GM21381 (cell line): Measurements from ENCODE around the gene MYDGF.

Experiments used
- ATAC-seq: cut with Tn5 transposase; IDR thresholded peaks from one replicate; pipeline ENCODE4 v1.9.1; 2021; ENCODE audit warnings: mild to moderate bottlenecking, moderate library complexity; ENCODE audit not compliant: unreplicated experiment

Gene MYDGF

DNA sequence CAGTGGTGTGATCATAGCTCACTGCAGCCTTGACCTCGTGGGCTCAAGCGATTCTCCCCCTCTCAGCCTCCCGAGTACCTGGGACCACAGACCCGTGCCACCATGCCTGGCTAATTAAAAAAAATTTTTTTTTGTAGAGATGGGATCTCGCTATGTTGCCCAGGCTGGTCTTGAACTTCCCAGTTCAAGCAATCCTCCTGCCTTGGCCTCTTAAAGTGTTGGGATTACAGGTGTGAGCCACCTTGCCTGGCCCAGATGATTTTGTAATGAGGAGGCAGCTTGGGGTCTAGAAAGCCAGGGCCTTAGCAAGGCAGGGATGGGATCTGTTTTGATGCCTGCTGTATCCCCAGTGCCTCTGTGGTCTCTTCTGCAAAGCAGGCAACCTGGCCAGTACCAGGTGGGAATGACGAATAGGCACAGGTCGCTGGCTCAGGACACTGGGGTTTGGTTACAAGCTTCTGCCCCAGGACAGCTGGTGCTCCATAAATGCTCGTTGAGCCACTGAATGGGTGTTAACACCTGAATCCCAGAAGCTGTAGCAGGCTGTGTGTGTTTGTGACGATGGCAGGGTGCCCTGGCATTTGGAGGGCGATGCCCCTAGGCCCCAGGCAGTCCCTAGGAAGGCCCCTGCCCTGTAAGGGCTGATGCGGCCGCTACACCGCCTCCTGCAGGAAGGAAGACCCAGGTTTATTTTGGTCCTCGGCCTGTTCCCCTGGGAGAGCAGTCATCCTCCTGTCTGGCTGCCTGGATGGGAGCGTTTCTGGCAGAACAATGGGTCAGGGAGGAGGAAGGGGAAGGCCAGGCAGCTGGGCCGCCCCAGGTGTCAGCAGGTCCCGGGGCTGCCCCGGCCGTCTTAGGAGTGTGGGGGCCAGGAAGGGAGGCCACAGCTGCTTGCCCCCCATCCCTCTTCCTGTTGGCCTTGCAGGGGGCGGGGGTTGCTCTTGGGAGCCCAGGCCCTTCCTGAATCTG is 22.2 kb downstream of the MYDGF start:
- ATAC-seq, result no peak

DNA sequence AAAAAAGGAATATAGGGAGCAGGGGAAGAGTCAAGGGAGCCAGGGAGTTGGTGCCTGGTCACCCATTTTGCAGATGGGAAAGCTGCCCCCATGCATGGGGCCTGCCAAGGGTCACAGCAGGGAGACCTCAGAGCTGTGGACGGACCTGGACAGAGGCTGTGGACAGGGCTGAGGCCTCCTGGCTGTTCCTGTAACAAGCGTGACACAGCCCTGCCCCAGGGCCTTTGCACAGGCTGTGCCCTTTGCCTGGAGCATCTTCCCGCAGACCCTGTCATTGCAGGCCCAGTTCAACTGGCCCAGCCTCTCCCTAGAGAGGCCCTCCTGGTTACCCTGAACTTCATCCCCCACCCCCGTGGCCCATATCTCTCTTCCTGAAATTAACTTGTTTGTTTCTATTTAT is 24.4 kb downstream of the MYDGF start:
- ATAC-seq, result no peak

DNA sequence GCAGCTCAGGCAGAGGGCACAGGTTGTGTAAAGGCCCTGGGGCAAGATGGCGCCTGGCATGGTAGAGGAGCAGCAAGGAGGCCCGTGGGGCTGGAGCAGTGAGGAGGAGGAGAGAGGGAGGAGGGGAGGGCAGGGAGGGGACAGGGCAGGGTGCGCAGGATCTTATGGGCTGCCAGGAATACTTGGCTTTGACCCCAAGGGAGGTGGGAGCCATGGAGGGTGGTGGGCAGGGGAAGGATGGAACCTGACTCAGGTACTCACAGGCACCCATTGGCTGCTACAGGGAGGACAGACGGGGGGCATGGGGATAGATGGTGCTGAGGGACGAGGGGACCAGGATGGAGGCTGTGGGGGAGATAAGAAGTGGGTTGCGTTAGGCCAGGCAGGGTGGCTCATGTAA is 27.5 kb downstream of the MYDGF start:
- no peak for ATAC-seq

DNA sequence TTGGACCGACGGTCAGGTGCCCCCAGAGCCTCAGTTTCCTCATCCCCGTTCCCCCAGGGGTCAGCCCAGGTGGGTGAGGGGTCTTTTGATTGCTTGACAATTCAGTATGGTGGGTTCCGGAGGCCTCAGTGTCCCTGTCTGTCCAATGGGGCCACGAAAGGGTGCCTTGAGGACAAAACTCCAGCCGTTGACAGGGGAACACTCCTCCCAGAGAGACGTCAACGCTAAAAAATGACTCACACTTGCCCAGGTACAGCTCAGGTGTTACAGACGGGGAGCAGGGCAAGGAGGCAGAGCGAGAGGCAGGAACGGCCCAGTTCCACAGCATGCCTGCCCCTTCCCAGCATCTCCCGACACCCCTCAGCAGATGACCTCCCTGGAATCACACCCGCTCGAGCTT is 29.0 kb downstream of the MYDGF start:
- ATAC-seq, result no peak

DNA sequence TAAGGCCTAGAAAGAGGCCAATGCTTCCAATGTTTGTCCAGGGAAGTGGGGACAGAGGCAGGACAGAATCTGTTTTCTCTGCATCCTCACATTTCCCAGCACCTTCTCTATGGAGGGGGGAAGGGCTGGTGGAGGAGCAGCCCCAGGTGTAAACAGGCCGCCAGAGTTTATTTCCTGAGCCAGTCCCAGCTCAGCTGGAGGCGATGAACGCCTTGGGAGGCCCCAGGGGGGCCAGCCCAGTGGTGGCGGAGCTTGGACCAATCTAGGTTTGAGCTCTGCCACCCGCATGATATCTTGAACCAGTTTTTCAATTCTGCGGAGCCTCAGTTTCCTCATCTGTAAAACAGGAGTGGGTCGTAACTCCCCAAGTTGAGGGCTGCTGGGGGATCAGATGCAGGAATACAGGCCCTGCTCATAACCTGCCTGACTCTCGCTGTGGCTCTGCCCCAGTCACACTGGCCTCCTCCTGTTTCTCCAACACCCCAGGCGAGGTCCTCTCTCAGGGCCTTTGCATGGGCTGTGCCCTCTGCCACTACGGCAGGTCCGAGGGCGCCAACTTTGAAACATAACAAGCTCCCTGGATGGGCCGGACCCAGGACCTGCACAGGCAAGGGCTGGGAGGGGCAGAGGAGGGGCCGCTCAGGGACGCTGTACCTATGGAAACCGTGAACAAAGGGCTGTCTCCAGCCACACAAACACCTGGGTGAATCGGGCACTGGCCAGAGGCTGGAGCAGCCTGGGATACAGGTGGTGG is 29.7 kb downstream of the MYDGF start:
- no peak for ATAC-seq

DNA sequence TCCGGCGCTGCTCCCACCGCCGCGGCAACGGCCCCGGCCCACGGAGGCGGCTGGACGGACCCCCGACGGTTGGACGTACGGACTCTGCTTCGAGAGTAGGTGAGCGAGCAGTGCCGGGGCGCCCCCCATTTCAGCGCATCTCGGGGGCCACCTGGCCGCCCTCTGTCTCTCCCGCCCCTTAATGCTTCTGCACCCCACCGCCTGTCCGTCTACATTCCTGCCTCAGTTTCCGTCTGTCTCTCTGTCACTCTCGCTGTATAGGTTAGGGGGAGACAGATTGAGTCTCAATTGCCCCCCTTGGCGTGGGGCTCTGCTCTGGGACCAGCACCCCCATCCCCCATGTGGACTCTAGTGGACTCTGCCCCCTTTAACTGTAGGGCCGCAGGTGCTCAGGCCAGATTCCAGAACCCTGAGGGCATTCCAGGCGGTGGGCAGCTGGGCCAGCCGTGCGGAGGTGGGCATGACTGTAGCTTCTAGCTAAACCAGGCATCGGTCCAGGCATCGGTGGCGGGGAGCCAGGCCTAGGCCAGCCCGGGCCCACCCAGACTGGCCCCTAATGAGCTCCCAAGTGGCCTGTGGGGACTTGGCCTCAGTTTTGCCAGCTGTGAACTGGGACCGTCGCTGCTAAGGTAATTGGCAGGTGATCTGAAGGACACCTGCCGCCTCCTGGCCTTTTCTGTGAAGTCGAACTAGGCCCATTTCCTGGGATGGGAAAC is 30.5 kb downstream of the MYDGF start:
- peak; percentile 6 for ATAC-seq

DNA sequence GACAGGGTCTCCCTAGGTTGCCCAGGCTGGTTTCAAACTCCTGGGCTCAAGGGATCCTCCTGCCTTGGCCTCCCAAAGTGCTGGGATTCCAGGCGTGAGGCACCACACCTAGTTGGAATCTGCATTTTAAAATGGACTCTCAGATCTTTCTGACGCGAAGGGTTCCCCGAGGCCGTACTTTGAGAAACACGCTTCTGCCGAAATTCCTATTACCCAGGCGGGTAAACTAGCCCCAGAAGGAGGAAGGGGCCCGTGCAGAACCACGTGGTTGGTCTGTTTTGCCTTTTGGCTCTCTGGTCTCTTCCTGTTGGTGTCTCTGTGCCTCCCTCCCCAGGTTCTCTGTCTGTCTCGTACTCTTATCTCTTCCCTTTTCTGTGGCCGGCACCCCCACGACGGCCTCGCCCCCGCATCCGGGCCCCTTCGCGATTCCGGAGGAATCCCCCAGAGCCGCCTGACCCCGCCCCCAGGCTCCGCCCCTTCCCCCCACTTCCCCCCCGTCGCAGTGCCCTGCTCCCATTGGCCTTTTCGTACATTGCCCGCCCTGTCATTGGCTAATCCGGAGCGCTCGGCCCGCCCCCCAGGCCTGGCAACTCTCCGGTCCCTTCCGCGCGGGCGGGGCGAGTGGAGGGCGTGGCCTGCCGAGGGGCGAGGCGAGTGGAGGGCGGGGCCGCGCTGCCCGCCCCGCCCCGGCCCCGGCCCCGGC is 31.2 kb downstream of the MYDGF start, which contains the start of gene TNFAIP8L1:
TNFAIP8L1 (plus strand) TSS at position 689 of the 703 bp plus-strand sequence. CDS start 12,354 bp downstream, outside the sequence.
- ATAC-seq, result peak; percentile 85

DNA sequence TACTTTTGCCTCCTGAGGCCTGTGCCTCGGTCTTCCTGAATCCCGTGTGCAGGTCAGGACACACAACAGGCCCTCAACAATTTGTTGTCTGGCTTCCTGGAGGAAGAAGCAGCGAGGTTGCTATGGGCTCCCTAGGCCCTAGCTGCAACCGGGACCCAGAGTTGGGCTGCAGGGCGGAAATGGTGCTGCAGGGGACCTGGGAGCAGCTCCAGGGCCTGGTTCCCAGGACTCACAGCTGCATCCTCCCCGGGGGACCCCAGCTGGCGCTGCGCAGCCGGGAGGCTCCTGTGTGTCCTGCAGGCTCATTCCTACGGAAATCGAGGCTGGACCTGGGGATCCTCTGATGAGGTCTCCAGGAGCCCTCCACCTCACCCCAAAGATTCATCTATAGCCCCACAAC is 31.8 kb downstream of the MYDGF start:
- ATAC-seq, result no peak

DNA sequence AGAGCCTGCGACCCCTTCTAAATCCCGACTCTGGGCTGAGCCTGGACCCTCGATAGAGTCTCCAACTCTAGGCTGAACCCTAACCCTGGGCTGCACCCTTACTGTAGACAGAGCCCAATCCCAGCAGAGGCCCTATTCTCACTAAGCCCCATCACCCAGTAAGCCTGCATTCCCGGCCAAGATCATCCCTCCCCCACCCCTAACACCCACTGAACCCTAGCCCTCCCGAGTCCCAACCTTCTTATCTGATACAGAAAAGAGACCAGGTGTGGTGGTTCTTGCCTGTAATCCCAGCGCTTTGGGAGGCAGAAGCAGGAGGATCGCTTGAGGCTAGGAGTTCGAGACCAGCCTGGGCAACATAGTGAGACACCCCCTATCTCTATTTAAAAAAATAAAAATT is 33.4 kb downstream of the MYDGF start:
- ATAC-seq, result no peak

DNA sequence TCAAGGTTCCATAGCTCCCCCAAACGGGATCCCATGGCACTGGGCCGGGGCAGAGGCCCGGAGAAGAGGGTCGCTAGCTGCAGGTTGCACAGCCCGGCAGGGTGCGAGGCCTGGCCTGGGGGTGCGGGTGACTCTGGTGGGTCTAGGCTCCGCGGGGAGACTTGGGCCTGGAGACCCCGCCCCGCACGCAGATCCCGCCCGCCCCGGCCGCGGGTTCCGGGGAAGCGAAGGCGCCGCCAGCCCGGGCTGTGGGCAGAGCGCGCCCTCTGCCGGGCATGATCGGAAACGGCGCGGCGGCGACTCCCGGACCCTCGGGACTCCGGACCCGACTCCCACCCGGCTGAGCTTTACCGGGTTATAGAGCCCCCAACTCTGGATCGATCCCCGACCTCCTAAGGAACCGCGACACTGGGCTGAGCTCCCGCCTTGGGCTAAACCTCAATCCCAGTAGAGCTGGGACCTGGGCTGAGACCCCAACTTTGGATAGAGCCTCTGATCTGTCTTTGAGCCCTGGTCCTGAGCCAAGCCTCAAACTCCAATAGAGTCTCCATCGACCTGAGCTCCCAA is 33.9 kb downstream of the MYDGF start:
- ATAC-seq, result no peak

DNA sequence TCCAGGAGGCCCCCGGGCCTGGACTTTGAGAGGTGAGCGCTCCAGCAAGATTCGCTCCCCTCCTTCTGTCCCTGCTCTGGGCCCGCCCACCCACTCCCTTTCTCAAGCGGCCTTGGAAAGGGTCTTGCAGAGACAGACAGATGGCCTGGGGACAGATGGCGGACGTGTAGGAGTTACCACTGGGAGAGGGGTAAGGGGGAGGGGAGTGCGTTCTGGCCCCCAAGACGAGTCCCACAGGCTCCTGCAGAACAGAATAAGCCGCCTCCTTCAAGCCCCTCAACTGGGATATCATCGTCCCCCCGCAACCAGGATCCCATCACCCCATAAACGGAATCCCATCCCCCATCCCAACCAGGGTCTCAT is 34.4 kb downstream of the MYDGF start:
- no peak for ATAC-seq

DNA sequence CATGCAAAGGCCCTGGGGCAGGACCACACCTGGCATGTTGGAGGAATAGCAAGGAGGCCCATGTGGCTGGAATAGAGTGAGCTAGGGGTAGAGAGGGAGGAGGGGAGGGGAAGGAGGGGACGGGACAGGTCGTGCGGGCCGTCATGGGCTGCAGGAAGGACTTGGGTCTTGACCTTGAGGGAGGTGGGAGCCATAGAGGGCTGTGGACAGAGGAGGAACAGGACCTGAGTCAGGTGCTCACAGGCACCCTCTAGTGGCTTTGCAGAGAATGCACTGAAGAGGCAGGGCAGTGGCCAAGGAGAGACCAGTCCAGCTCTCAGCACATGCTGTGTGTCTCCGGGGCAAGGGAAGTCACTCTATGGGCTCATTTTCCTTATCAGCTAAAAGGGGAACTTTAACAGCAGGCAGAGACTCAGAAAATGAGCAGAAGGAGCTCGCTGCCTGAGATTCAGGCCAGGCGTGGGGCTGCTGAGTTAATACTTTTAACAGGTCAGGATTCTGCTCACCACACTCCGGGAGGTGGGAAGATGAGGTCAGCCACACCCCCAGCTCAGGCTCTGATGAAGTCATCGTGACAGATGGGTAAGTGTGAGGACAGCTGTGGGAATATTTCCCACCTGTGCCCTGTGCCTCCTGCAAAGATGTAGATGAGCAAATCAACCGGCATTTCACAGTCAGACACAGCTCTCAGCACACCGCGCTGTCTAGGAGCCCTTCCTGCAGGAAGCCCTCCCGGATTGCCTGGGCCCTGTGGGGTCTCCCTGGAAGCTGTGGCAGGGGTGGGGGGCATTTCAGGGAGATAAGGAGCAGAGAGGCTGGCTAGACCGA is 36.8 kb downstream of the MYDGF start:
- no peak for ATAC-seq

DNA sequence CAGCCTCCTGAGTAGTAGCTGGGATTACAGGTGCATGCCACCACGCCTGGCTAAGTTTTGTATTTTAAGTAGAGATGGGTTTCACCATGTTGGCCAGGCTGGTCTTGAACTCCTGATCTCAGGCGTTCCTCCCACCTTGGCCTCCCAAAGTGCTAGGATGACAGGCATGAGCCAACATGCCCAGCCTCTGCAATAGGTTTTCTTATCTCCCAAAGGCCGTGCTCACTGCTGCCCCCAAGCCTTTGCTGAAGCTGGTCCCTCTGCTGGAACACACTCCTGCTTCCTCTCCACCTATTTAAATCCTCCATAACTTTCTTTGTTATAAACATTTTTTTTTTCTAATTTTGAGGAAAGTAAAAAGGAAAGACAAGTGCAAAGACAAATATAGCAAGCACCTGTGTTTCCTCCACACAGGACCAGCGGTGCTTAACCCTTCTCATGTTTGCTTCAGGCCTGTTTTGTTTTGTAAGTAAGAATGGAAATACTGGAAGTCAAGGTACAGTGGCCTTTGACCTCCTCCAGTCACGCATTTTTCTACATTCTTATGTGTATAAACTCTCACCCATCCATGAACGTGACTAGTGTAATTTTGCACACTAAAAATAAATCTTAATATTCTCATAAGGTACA is 45.3 kb downstream of the MYDGF start:
- no peak for ATAC-seq

DNA sequence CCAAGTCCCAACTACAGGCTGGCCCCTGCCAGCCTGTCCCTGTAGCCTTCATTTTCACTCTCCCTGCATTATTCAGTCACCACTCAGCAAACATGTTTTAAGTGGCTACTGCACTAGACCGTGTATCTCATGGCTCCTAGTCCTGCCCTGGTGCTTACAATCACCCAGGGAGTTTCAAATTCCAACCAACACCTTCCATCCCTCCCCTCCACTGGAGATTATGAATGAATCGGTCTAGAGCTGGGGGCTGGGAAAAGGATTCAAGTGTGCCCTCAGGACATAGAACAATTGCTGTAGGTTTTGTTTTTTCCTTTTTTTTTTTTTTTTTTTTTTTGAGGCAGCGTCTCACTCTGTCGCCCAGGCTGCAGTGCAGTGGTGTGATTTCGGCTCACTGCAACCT is 45.8 kb downstream of the MYDGF start:
- ATAC-seq, result no peak

DNA sequence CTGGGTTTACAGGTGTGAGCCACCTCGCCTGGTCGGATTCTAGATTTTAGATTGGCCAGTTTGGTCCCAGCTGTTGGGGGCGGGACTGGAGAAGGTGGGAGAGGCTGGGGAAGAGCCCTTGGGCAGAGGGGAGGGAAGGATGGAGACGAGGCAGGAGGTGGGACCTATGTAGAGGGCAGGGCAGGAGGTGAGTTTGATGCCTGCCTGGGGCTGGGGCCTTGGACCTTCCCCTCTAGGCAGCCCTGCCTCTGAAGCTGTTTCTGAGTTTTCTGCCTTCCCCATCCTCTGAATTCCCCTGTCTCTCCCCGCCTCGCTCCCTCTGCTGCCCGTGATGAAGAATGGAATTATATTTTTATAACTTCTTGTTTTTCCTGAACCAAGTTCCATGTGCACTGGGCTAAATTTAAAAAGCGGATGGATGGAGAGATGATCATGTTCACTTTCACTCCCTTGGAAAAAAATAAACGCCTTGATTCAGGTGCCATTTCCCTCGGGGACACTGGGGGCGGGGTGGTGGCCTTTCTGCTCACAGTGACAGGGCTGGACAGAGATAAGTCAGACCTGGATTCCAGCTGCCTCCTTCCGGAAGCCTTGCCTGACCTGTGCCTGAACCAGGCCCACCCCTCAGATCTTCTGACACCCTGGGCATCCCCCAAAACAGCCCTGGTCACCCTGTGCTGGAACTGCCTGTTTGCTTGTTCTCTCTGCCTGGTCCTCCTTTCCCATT is 47.3 kb downstream of the MYDGF start:
- ATAC-seq, result no peak

DNA sequence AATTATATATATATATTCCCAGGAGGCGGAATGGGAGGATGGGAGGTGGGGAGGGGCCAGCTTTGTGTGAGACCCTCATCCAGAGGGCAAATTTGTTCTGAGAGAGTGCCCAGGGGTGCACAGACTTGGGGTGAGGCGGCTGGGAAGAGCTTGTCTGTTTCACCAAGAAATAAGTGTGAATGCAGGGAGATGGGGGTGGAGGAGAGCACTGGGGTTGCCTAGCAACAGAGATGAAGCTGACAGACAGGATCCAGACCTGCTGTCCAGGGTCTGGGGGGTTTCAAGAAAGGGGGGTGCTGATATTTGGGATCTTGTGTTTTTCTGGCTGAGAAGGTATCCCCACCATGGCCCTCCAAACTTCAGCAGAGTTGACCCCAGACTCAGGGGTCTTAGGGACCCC is 49.5 kb downstream of the MYDGF start:
- no peak for ATAC-seq

DNA sequence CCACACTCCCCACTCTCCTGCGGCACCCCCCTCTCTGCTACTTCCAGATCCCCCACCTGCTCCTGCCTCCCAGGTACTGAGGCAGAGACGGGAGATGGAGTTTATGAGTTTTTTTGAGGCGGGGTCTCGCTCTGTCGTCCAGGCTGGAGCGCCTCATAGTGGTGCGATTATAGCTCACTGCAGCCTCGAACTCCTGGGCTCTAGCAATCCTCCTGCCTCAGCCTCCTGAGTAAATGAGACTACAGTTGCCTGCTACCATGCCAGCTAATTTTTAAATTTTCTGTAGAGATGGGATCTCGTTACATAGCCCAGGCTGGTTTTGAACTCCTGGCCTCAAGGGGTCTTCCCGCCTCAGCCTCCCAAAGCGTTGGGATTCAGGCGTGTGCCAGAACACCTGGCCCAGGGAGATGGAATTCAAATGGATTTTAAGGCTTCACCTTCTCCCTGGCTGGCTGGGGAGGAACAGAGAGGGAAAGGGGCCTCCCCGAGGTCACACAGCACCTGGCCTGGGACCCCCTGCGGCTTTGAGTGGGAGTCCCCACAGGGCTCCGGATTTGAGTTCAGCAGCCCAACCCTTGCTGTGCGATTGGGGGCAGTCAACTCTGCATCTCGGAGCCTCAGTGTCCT is 50.4 kb downstream of the MYDGF start:
- ATAC-seq, result no peak

DNA sequence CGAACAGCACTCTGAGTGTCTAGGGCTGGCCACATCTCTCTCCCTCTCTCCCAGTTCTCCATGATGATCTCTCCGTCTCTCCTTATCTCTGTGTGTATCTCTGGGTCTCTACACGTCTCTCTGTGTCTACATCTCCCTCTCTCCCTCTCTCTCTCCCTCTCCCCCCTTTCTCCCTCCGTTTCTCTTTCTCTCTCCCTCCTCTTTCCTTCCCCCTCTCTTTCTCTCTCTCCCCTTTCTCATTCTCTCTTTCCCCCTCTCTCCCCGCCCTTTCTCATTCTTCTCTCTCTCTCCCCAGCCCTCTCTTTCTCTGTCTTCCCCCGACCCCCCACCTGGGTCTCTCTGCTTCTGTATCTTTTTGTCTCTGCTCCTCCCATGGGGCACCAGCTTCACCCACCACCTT is 52.1 kb downstream of the MYDGF start:
- ATAC-seq, result no peak
